Neutrophil (primary cell): ENCODE measurements around the gene ADCY5.

Experiments used
- H3K27ac ChIP-seq: fragments of 200-600 bp; sonication (generic); 2 replicates; pipeline ENCODE4 v1.5.1; 2016; ENCODE audit warnings: mild to moderate bottlenecking, moderate library complexity
- H3K27me3 ChIP-seq: fragments of 200-600 bp; sonication (generic); 2 replicates; pipeline ENCODE4 v1.6.0; 2016; ENCODE audit warnings: mild to moderate bottlenecking
- H3K36me3 ChIP-seq: fragments of 200-600 bp; sonication (generic); 2 replicates; pipeline ENCODE4 v1.5.1; 2017
- H3K4me1 ChIP-seq, 2 experiments: fragments of 200-600 bp in 1 of 2; sonication (generic) in 1 of 2; 1 replicate in 1 of 2; 2 replicates in 1 of 2; pipeline versions ENCODE4 v1.5.1 to v1.6.1; 2013 to 2016; ENCODE audit warnings: low read depth in 1 of 2, low read length in 1 of 2, mild to moderate bottlenecking in 1 of 2, moderate library complexity in 1 of 2; ENCODE audit not compliant: control insufficient read depth in 1 of 2, insufficient read depth in 1 of 2
- H3K4me3 ChIP-seq, 2 experiments: fragments of 200-600 bp in 1 of 2; sonication (generic) in 1 of 2; 1 replicate in 1 of 2; 2 replicates in 1 of 2; pipeline ENCODE4 v1.5.1; 2013 to 2016; ENCODE audit warnings: low read depth in 1 of 2, low read length in 1 of 2, mild to moderate bottlenecking in 1 of 2, moderate library complexity in 1 of 2
- H3K9me3 ChIP-seq: fragments of 200-600 bp; sonication (generic); 2 replicates; pipeline ENCODE4 v1.5.1; 2016
- TF ChIP-seq, protein P1 (sequence below): fragments of 200-600 bp; sonication (generic); IDR thresholded peaks from 2 replicates; pipeline ENCODE4 v1.5.1; 2016; ENCODE audit warnings: antibody characterized with exemption

The ADCY5 gene

DNA sequence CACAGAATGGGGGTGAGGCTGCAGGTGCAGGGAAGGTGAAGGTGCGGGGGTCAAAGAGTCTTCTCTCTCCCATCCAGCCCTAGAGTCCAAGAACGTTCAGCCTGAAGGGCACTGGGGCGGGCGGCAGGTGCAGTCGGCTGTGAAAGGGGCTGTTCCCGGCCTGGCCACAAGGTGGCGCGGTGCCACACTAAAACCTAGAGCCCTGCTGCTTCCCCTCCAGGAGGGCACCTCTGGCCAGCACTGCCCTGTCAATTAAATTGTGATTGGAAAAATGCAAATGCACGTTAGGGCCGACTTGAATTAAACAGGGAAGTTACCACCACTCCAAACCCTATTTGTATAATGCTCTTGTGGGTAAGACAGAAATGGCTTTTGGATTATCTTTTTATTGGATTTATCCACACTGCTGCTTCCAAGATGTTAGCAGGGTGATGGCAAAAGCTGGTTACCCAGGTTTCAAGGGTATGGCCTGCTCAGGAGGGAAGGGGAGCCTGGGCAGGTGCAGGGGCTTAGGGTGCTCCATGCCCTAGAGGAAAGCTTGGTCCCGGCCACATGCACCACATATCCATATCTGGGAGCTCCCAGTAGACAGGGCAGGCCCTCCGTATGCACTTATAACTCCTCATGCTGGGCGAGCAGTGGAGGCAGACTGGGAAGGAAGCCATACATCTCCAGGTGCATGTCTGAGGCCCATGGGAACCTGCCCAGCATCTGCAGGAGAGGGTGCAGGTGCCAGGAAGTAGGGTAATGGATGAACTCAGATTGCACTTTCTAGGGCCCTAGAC is 119.8 kb downstream of the ADCY5 start:
- Histone ChIP-seq H3K27ac (no peak overlapping the region), H3K4me3 (no peak overlapping the region), H3K9me3 (no peaks in the 10 kb centered on the region), H3K27me3 (peaks cover 18% of the 10 kb centered on the region), H3K36me3 (no peaks in the 10 kb centered on the region), H3K4me1 (no peaks in the 10 kb centered on the region)
- TF ChIP-seq, protein P1, sequence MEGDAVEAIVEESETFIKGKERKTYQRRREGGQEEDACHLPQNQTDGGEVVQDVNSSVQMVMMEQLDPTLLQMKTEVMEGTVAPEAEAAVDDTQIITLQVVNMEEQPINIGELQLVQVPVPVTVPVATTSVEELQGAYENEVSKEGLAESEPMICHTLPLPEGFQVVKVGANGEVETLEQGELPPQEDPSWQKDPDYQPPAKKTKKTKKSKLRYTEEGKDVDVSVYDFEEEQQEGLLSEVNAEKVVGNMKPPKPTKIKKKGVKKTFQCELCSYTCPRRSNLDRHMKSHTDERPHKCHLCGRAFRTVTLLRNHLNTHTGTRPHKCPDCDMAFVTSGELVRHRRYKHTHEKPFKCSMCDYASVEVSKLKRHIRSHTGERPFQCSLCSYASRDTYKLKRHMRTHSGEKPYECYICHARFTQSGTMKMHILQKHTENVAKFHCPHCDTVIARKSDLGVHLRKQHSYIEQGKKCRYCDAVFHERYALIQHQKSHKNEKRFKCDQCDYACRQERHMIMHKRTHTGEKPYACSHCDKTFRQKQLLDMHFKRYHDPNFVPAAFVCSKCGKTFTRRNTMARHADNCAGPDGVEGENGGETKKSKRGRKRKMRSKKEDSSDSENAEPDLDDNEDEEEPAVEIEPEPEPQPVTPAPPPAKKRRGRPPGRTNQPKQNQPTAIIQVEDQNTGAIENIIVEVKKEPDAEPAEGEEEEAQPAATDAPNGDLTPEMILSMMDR: peak; percentile 77

DNA sequence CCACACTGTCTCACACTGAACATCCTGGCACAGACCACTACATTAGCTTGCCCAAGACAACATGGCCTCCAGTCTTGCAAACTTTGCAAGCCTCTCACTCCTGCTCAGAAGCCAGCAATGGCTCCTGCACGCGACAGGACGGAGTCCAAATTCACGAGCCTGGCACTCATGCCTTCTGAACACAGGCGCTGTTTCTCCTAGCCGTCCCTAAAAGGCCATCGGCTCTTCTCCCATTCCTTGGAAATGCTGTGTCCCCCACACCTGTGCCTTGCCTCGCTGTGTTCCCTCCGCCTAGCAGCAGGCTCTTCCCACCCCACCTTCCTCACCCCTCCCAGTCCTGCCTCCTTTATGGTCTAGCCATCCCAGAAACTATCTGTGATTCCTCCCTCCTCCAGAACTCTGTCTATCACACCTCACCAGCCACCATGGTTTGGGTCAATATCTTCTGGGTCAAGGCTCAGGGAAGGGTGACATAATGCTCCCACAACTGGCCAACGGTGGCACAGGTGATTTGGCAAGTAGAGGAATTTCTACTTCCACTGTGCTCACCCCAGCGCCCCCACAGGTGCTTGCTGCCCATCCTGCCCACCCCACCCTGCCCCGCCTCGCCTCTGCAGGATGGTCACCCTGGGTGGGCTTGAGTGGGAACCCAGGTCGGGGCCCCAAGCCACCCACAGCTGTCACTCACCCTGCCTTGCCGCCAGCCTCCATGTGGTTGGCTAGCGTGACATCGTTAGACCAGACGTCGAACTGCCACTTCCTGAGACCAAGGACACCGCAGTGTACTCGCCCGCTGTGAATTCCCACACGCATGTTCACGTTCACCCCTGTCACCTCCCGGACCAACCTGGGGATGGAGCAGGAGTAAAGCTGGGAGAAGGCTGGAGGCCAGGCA is 120.7 kb downstream of the ADCY5 start:
- Histone ChIP-seq H3K4me3 (no peak overlapping the region), H3K4me1 (no peaks in the 10 kb centered on the region), H3K27me3 (peaks cover 18% of the 10 kb centered on the region), H3K27ac (no peak overlapping the region), H3K36me3 (no peaks in the 10 kb centered on the region), H3K9me3 (no peaks in the 10 kb centered on the region)
- TF ChIP-seq, protein P1: no peak

DNA sequence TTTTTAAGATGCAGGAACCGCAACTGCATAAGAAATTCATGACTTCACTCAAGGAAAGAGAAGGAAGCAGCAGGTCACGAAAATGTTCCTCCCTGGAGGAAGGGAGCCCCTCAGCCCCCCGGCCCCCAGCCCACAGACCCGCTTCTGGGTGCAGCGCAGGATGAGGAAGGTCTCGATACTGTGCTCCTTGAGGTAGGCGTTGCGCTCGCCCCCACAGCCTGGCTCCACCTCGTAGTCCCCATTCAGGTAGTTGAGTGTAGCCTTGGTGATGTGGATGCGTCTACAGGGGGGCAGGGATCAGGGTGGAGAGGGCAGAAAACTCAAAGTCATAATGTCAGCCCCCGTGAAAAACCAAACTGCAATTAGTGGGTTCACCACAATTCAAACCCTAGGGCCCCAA is 121.4 kb downstream of the ADCY5 start:
- no peaks in the 10 kb centered on the region for H3K9me3 ChIP-seq
- H3K4me3 ChIP-seq: no peak overlapping the region
- H3K36me3 ChIP-seq: no peaks in the 10 kb centered on the region
- TF ChIP-seq, protein P1: no peak
- H3K4me1 ChIP-seq: no peaks in the 10 kb centered on the region
- peaks cover 18% of the 10 kb centered on the region for H3K27me3 ChIP-seq
- no peak overlapping the region for H3K27ac ChIP-seq

DNA sequence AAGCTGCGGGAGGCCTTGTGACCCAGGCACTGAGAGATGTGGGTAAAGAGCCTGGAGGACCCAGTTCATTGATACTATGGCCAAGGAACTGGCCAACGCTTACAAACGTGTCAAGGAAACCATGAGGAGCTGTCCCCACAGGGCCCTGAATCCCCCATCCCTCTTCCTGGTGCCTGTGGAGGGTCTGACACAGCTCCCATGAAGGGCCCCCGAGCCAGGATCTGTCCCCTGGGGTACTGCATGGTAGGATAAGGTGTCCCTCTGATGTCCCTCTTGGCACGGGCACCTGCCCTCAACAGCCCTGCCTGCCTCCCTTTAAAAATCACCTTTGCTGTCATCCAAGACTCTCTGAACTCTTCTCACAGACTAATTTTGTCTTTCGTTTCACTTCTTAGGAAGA is 122.4 kb downstream of the ADCY5 start:
- Histone ChIP-seq H3K4me1 (no peaks in the 10 kb centered on the region), H3K27ac (no peak overlapping the region), H3K4me3 (no peak overlapping the region), H3K36me3 (no peaks in the 10 kb centered on the region), H3K9me3 (no peaks in the 10 kb centered on the region), H3K27me3 (peaks cover 18% of the 10 kb centered on the region)
- TF ChIP-seq, protein P1: no peak

DNA sequence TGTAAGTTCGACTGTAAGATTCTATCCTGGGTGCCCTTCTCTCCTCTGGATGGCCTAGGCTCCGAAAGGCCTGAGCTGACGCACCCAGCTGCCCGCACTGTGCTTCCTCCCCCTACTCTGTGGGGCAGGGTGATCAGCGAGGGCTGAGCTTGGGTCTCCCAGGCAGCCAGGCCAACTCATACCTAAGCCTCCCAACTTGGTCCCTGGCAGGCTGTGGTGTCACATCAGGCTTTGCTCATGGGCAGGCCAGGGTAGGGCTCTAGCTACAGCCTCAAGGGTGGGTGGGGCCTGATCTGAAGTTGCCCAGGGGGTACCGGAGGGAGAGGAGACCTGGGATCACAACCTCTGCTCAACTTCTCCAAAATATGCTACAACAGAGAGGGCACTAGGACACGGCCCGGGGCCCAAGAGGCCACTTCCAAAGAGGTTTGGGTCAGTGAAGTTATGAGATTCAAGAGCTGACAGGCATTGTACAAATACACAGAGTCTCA is 123.1 kb downstream of the ADCY5 start:
- Histone ChIP-seq H3K27me3 (peaks cover 18% of the 10 kb centered on the region), H3K27ac (no peak overlapping the region), H3K9me3 (no peaks in the 10 kb centered on the region), H3K4me3 (no peak overlapping the region), H3K36me3 (no peaks in the 10 kb centered on the region), H3K4me1 (no peaks in the 10 kb centered on the region)
- TF ChIP-seq, protein P1: no peak
